Upper lobe of left lung (tissue), 6 donors: ENCODE measurements around the gene SDC3. TPM values are rescaled to one million over a fixed set of nuclear protein-coding genes. Genes with fewer than 3 reads are reported as not detected.

Source experiments
- ATAC-seq, 2 donors: fragments of 200-7000 bp; cut with Tn5 transposase; one replicate each; pipeline ENCODE4 v1.9.1; 2022; ENCODE audit warnings: mild to moderate bottlenecking in 2 of 2, moderate library complexity in 2 of 2; ENCODE audit not compliant: low FRiP score in 2 of 2
- DNase-seq, 2 donors: peaks; one replicate each; pipeline ENCODE4 v3.0.0-alpha.2; 2019 to 2020
- H3K27ac ChIP-seq, 4 donors: fragments of 200-600 bp; sonication (generic); one replicate each; pipeline ENCODE4 v1.5.1; 2016 to 2019
- H3K27me3 ChIP-seq, 4 donors: fragments of 200-600 bp; sonication (generic); one replicate each; pipeline ENCODE4 v1.5.1; 2017 to 2019
- H3K36me3 ChIP-seq, 4 donors: fragments of 200-600 bp; sonication (generic); one replicate each; pipeline ENCODE4 v1.5.1; 2016 to 2019
- H3K4me1 ChIP-seq, 4 donors: fragments of 200-600 bp; sonication (generic); one replicate each; pipeline ENCODE4 v1.5.1; 2018 to 2019
- H3K4me3 ChIP-seq, 4 donors: fragments of 200-600 bp; sonication (generic); one replicate each; pipeline ENCODE4 v1.5.1; 2017 to 2019; ENCODE audit warnings: mild to moderate bottlenecking in 2 of 4, moderate library complexity in 1 of 4
- H3K9me3 ChIP-seq, 4 donors: fragments of 200-600 bp; sonication (generic); one replicate each; pipeline ENCODE4 v1.5.1; 2018 to 2019
- CTCF ChIP-seq, 6 experiments: fragments of 450-650 bp in 4 of 6; fragments of 200-600 bp in 2 of 6; sonication (generic) in 2 of 6; IDR thresholded peaks; one replicate each; pipeline ENCODE4 v1.5.1; 2016 to 2019; ENCODE audit warnings: antibody characterized with exemption in 6 of 6
- EP300 ChIP-seq, 4 donors: sonication (generic); formaldehyde crosslinking; IDR thresholded peaks; one replicate each; pipeline ENCODE4 v1.5.1; 2017; ENCODE audit warnings: antibody characterized with exemption in 4 of 4, control low read depth in 2 of 4
- POLR2A ChIP-seq, 4 donors: fragments of 450-650 bp; IDR thresholded peaks; one replicate each; pipeline ENCODE4 v1.5.1; 2016 to 2017; ENCODE audit warnings: antibody characterized with exemption in 4 of 4, mild to moderate bottlenecking in 2 of 4
- POLR2AphosphoS5 ChIP-seq, 2 donors: sonication (generic); formaldehyde crosslinking; IDR thresholded peaks; one replicate each; pipeline ENCODE4 v1.5.1; 2017; ENCODE audit warnings: antibody characterized with exemption in 2 of 2
- WGBS, 2 donors: methylation state at CpG; one replicate each; pipeline ENCODE4 v1.1.5; 2017 to 2018; 5-methylcytosine and 5-hydroxymethylcytosine counted together
- total RNA-seq, 6 donors: library from RNA; depleted of rRNA in 4 of 6; stranded (reverse); fragments of >200 nt in 4 of 6; gene quantifications; one replicate each; pipeline versions ENCODE4 v1.1.0 to v1.2.1, GENCODE V29; 2016 to 2021
- donor health status: DM: no; HTN: no; CAD: no; lungs with moderate emphysema.
- donor health status: DM: no; HTN: yes; CAD: no; lungs with severe emphysema.

SDC3 gene
- total RNA-seq, 6 donors from 2014 or later: 15.8 to 65.8 (median 30.1) TPM

GRCh38 chr1:30857964-30858363 is 50.6 kb downstream of the SDC3 start:
- H3K4me3 ChIP-seq: no peak overlapping the region
- TF ChIP-seq EP300 (IDR thresholded peaks at IDR 0.05) (no peak), POLR2AphosphoS5 (IDR thresholded peaks at IDR 0.05) (no peak), POLR2A (IDR thresholded peaks at IDR 0.05) (no peak), CTCF (IDR thresholded peaks at IDR 0.05) (no peak)
- DNase-seq (no peak), ATAC-seq (no peak)
- no peaks in the 10 kb centered on the region for H3K9me3 ChIP-seq
- H3K4me1 ChIP-seq: peaks cover 0 to 20% (median 12%) of the 10 kb centered on the region in 4 donors
- H3K27me3 ChIP-seq: no peaks in the 10 kb centered on the region
- no peaks in the 10 kb centered on the region for H3K36me3 ChIP-seq
- 89% methylated on average over 3 to 8 of the region's 8 CpGs for WGBS, 2 donors
- H3K27ac ChIP-seq: no peak overlapping the region

- Histone ChIP-seq H3K4me3 (no peak overlapping the region), H3K27ac (no peak overlapping the region), H3K27me3 (no peaks in the 10 kb centered on the region), H3K36me3 (no peaks in the 10 kb centered on the region), H3K9me3 (no peaks in the 10 kb centered on the region), H3K4me1 (peaks cover 6 to 29% (median 18%) of the 10 kb centered on the region in 4 donors)
- no peak for DNase-seq
- ATAC-seq: no peak
- no peak for TF ChIP-seq POLR2A (IDR thresholded peaks at IDR 0.05)
Measured at GRCh38 chr1:30857062-30857461, 51.5 kb downstream of the SDC3 start.

GRCh38 chr1:30856260-30856790 is 52.2 kb downstream of the SDC3 start:
- Histone ChIP-seq H3K4me3 (no peak overlapping the region), H3K27me3 (no peaks in the 10 kb centered on the region), H3K4me1 (peaks cover 6 to 34% (median 22%) of the 10 kb centered on the region in 4 donors), H3K27ac (no peak overlapping the region), H3K36me3 (no peaks in the 10 kb centered on the region), H3K9me3 (no peaks in the 10 kb centered on the region)
- WGBS, 2 donors: 54 to 57% methylated on average over 10 to 14 of the region's 14 CpGs
- TF ChIP-seq CTCF (IDR thresholded peaks at IDR 0.05): no peak
- TF ChIP-seq POLR2AphosphoS5 (IDR thresholded peaks at IDR 0.05): no peak
- no peak for TF ChIP-seq EP300 (IDR thresholded peaks at IDR 0.05)
- no peak for TF ChIP-seq POLR2A (IDR thresholded peaks at IDR 0.05)
- ATAC-seq (no peak), DNase-seq (peak; percentile 38 to 71)

- Histone ChIP-seq H3K4me1 (peaks cover 6 to 34% (median 22%) of the 10 kb centered on the region in 4 donors), H3K36me3 (no peaks in the 10 kb centered on the region), H3K9me3 (no peaks in the 10 kb centered on the region), H3K27ac (no peak overlapping the region), H3K27me3 (no peaks in the 10 kb centered on the region), H3K4me3 (no peak overlapping the region)
- WGBS, 2 donors: 62 to 80% methylated on average over 4 of the region's 4 CpGs
- TF ChIP-seq CTCF (IDR thresholded peaks at IDR 0.05) (no peak), POLR2A (IDR thresholded peaks at IDR 0.05) (no peak), POLR2AphosphoS5 (IDR thresholded peaks at IDR 0.05) (no peak), EP300 (IDR thresholded peaks at IDR 0.05) (no peak)
- DNase-seq (no peak), ATAC-seq (no peak)
Measured at GRCh38 chr1:30855686-30856259, 52.8 kb downstream of the SDC3 start.

GRCh38 chr1:30853350-30853749 is 55.2 kb downstream of the SDC3 start:
- Histone ChIP-seq H3K27me3 (no peaks in the 10 kb centered on the region), H3K9me3 (no peaks in the 10 kb centered on the region), H3K36me3 (no peaks in the 10 kb centered on the region), H3K27ac (peak overlapping the region in 1 of 4 donors; percentile 68), H3K4me3 (no peak overlapping the region), H3K4me1 (peaks cover 6 to 27% (median 20%) of the 10 kb centered on the region in 4 donors)
- DNase-seq (no peak), ATAC-seq (no peak)
- WGBS, 2 donors: 90 to 97% methylated on average over 4 of the region's 4 CpGs
- TF ChIP-seq EP300 (IDR thresholded peaks at IDR 0.05): no peak
- no peak for TF ChIP-seq POLR2AphosphoS5 (IDR thresholded peaks at IDR 0.05)
- no peak for TF ChIP-seq CTCF (IDR thresholded peaks at IDR 0.05)
- TF ChIP-seq POLR2A (IDR thresholded peaks at IDR 0.05): no peak
